ENCODE data around the gene TSSK3. TPM values are rescaled to one million over a fixed set of nuclear protein-coding genes. Genes with fewer than 3 reads are reported as not detected.

The TSSK3 gene
- total and polyA plus RNA-seq, 9 of the 15 experiments (the other 6 are each of a cell fraction or from before 2014, with no cell fraction given), result 0.27 to 2.8 (median 1.9) TPM

DNA sequence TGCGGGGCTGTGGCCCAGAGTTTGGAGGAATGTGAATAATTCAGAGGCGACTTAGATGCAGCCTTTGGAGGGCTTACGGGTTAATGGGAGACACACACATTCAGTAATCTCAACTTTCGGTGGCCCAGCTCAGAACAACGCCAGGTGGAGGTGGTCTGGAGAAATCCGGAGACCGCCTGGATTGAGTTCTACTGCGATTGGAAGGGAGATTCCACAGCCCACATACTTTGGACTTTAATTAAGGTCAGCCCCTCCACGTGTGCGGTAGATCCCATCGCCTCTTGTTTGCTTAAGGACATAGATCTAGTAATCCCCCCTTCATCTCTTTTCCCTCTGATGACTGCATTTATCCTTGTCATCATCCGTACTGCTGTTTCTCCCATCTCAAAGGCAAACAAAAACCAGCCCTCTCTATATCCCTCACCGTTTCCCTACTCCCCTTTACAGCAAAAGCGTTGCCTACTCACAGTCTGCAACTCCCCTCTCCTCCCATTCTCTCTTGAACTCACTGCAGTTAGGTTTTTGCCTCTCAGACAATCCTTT, 32.6 kb downstream of the TSSK3 start (continued):
- no peak for TF ChIP-seq CREB1 (IDR thresholded peaks at IDR 0.05)
- no peak for TF ChIP-seq CREB1 (CRISPR knock-in tag; IDR thresholded peaks at IDR 0.05)
- TF ChIP-seq ATF7 (IDR thresholded peaks at IDR 0.05), result no peak
- TF ChIP-seq RBFOX2 (IDR thresholded peaks at IDR 0.05; ENCODE audit: low read depth, low read length), result no peak
- TF ChIP-seq, protein P1, sequence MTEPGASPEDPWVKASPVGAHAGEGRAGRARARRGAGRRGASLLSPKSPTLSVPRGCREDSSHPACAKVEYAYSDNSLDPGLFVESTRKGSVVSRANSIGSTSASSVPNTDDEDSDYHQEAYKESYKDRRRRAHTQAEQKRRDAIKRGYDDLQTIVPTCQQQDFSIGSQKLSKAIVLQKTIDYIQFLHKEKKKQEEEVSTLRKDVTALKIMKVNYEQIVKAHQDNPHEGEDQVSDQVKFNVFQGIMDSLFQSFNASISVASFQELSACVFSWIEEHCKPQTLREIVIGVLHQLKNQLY (CRISPR knock-in tag; conservative IDR thresholded peaks at IDR 0.05), result no peak
- TF ChIP-seq POLR2A (conservative IDR thresholded peaks at IDR 0.05), result no peak
- TF ChIP-seq PHTF2 (CRISPR knock-in tag; IDR thresholded peaks at IDR 0.05), result no peak
- peak; percentile 10; the same call in 1 of the 2 replicates for TF ChIP-seq FOXJ2 (tag; IDR thresholded peaks at IDR 0.05)
- TF ChIP-seq SMARCA5 (IDR thresholded peaks at IDR 0.05), result peak; percentile 59; the same call in 1 of the 2 replicates
- no peak for TF ChIP-seq MECOM (CRISPR knock-in tag; IDR thresholded peaks at IDR 0.05)
- TF ChIP-seq JUN (IDR thresholded peaks at IDR 0.05; ENCODE audit: borderline replicate concordance, low read depth, low read length), result no peak
- TF ChIP-seq JUN (CRISPR knock-in tag; IDR thresholded peaks at IDR 0.05; ENCODE audit: borderline replicate concordance), result no peak
- no peak for TF ChIP-seq TBP (optimal IDR thresholded peaks at IDR 0.05; ENCODE audit: low read depth, low read length)
- no peak for TF ChIP-seq NR4A1 (CRISPR knock-in tag; IDR thresholded peaks at IDR 0.05)
- 0 out of 2 replicates have a peak, but pooled peaks have one; percentile 16 for TF ChIP-seq NR4A1 (tag; IDR thresholded peaks at IDR 0.05)
- TF ChIP-seq SNRNP70 (optimal IDR thresholded peaks at IDR 0.05; ENCODE audit: low read depth, low read length), result no peak
- TF ChIP-seq, protein P2, sequence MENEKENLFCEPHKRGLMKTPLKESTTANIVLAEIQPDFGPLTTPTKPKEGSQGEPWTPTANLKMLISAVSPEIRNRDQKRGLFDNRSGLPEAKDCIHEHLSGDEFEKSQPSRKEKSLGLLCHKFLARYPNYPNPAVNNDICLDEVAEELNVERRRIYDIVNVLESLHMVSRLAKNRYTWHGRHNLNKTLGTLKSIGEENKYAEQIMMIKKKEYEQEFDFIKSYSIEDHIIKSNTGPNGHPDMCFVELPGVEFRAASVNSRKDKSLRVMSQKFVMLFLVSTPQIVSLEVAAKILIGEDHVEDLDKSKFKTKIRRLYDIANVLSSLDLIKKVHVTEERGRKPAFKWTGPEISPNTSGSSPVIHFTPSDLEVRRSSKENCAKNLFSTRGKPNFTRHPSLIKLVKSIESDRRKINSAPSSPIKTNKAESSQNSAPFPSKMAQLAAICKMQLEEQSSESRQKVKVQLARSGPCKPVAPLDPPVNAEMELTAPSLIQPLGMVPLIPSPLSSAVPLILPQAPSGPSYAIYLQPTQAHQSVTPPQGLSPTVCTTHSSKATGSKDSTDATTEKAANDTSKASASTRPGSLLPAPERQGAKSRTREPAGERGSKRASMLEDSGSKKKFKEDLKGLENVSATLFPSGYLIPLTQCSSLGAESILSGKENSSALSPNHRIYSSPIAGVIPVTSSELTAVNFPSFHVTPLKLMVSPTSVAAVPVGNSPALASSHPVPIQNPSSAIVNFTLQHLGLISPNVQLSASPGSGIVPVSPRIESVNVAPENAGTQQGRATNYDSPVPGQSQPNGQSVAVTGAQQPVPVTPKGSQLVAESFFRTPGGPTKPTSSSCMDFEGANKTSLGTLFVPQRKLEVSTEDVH (IDR thresholded peaks at IDR 0.05; ENCODE audit: low read depth, partially characterized antibody), result no peak
- no peak for TF ChIP-seq BRCA1 (IDR thresholded peaks at IDR 0.05)
- TF ChIP-seq BRCA1 (CRISPR knock-in tag; IDR thresholded peaks at IDR 0.05), result no peak
- TF ChIP-seq TFAM (CRISPR knock-in tag; conservative IDR thresholded peaks at IDR 0.05), result no peak
- peak in 1 of 2 experiments; percentile 16; a peak in 1 of 4 replicates for TF ChIP-seq ARNT (IDR thresholded peaks at IDR 0.05)
- TF ChIP-seq, protein P3, sequence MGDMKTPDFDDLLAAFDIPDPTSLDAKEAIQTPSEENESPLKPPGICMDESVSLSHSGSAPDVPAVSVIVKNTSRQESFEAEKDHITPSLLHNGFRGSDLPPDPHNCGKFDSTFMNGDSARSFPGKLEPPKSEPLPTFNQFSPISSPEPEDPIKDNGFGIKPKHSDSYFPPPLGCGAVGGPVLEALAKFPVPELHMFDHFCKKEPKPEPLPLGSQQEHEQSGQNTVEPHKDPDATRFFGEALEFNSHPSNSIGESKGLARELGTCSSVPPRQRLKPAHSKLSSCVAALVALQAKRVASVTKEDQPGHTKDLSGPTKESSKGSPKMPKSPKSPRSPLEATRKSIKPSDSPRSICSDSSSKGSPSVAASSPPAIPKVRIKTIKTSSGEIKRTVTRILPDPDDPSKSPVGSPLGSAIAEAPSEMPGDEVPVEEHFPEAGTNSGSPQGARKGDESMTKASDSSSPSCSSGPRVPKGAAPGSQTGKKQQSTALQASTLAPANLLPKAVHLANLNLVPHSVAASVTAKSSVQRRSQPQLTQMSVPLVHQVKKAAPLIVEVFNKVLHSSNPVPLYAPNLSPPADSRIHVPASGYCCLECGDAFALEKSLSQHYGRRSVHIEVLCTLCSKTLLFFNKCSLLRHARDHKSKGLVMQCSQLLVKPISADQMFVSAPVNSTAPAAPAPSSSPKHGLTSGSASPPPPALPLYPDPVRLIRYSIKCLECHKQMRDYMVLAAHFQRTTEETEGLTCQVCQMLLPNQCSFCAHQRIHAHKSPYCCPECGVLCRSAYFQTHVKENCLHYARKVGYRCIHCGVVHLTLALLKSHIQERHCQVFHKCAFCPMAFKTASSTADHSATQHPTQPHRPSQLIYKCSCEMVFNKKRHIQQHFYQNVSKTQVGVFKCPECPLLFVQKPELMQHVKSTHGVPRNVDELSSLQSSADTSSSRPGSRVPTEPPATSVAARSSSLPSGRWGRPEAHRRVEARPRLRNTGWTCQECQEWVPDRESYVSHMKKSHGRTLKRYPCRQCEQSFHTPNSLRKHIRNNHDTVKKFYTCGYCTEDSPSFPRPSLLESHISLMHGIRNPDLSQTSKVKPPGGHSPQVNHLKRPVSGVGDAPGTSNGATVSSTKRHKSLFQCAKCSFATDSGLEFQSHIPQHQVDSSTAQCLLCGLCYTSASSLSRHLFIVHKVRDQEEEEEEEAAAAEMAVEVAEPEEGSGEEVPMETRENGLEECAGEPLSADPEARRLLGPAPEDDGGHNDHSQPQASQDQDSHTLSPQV (IDR thresholded peaks at IDR 0.05), result no peak
- no peak for TF ChIP-seq EHMT2 (IDR thresholded peaks at IDR 0.05)
- TF ChIP-seq SRSF3 (IDR thresholded peaks at IDR 0.05; ENCODE audit: insufficient read depth, low read length), result no peak
- TF ChIP-seq ZNF143 (CRISPR knock-in tag; IDR thresholded peaks at IDR 0.05), result no peak
